Measurements from ENCODE around the gene LEUTX. TPM values are rescaled to one million over a fixed set of nuclear protein-coding genes. Genes with fewer than 3 reads are reported as not detected.
"Not testable (repeated sequence)": the region's sequence is repeated elsewhere in the genome, so short reads cannot be mapped to it uniquely, and the experiment has no call there.

The LEUTX gene
- total RNA-seq, 1 experiment from 2014 or later: not detected

GRCh38 chr19:39765091-39766076 is 13.3 kb upstream of the LEUTX start:
- in situ Hi-C loops (cut with HindIII; ENCODE audit: low sequenced_read_pairs): no loop called here

DNA sequence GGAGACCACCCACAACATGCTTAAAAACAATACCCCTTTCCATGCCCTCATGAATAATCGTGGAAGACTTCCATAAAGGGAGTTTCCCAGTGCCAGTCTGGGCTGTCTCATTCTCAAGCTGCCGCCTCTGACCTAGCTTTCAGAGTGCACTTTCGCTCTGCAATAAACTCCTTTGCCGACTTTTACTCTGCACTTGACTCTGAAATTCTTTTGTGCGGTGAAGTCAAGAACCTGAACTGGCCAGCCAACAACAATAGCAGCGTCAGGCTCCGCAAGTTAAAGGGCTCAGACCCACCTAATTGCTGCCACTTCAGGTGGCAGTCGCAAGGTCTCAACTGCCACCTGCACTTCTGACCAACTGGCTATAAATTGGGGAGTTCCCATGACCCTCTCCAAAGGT is 10.3 kb upstream of the LEUTX start:
- DNase-seq (ENCODE audit: low spot score): no peak
- in situ Hi-C loops (cut with HindIII; ENCODE audit: low sequenced_read_pairs): no loop called here

More at GRCh38 chr19:39765091-39766076, 13.3 kb upstream of the LEUTX start:
- DNase-seq (ENCODE audit: low spot score): peak; percentile 22

- in situ Hi-C loops (cut with HindIII; ENCODE audit: low sequenced_read_pairs): no loop called here
Observed at GRCh38 chr19:39768786-39769185, 9.9 kb upstream of the LEUTX start.

GRCh38 chr19:39780894-39781293 is 2.2 kb downstream of the LEUTX start:
- in situ Hi-C loops (cut with HindIII; ENCODE audit: low sequenced_read_pairs): loop anchor here (5.0 to 10.0 kb wide), 2 partner anchors 61 to 164 kb away; no protein-coding TSS in a partner anchor

More at GRCh38 chr19:39768786-39769185, 9.9 kb upstream of the LEUTX start:
- DNase-seq (ENCODE audit: low spot score): no peak

DNA sequence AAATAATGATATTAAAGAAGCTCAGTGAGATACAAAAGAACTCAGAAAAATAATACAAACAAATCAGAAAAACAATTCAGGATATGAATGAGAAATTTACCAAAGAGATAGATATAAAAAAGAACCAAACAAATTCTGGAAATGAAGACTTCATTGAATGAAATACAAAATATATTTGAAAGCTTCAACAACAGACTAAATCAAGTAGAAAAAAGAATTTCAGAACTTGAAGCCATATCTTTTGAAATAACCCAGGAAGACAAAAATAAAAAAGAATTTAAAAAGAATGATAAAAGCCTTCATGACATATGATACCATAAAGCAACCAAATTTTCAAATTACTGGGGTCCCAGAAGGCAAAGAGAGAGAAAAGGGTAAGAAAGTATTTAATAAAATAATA is 9.6 kb downstream of the LEUTX start:
- no peak for DNase-seq (ENCODE audit: low spot score)
- in situ Hi-C loops (cut with HindIII; ENCODE audit: low sequenced_read_pairs): loop anchor here (10.0 kb wide), 1 partner anchor 157 kb away; no protein-coding TSS in a partner anchor

More at GRCh38 chr19:39780894-39781293, 2.2 kb downstream of the LEUTX start:
- no peak for DNase-seq (ENCODE audit: low spot score)

GRCh38 chr19:39792999-39793546 is 14.4 kb downstream of the LEUTX start:
- in situ Hi-C loops (cut with HindIII; ENCODE audit: low sequenced_read_pairs): no loop called here
- DNase-seq (ENCODE audit: low spot score): peak; percentile 45

GRCh38 chr19:39795001-39795400 is 16.3 kb downstream of the LEUTX start:
- in situ Hi-C loops (cut with HindIII; ENCODE audit: low sequenced_read_pairs): no loop called here
- DNase-seq (ENCODE audit: low spot score): no peak

DNA sequence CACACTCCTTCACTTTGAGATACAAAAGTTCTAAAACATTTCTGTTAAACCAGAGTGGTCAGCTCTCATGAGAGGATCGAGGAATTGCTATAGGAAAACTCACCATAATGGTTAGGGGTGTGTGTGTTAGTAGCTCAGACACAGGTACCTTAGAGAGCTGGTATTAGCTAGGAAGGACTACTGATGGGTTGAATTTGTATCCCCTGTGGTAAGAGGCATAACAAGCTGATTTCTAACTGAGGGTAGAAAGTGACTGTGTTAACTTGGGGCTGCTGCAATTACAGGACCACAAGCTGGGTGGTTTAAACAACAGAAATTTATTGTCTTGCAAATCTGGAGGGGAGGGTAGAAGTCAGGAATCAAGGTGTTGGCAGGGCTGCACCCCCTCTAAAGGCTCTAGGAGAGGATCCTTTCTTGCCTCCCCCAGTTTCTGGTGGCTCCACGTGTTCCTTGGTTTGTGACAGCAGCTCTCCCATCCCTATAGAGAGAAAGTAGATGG is 17.4 kb downstream of the LEUTX start:
- DNase-seq (ENCODE audit: low spot score): no peak
- in situ Hi-C loops (cut with HindIII; ENCODE audit: low sequenced_read_pairs): no loop called here

DNA sequence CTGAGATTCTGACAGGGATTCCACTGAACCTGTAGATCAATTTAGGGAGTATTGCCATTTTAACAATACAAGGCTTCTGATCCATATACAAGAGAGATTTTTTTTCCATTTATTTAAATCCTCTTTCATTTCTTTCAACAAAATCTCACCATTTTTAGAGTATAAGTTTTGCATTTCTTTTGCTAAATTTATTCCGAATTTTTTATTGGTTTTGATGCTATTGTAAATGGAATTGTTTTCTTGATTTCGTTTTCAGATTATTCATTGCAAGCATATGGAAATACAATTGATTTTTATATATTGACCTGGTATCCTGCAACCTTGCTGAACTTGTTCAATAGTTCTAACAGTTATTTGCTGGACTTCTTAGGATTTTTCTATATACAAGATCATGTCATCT is 18.4 kb downstream of the LEUTX start:
- in situ Hi-C loops (cut with HindIII; ENCODE audit: low sequenced_read_pairs): no loop called here
- DNase-seq (ENCODE audit: low spot score): no peak

DNA sequence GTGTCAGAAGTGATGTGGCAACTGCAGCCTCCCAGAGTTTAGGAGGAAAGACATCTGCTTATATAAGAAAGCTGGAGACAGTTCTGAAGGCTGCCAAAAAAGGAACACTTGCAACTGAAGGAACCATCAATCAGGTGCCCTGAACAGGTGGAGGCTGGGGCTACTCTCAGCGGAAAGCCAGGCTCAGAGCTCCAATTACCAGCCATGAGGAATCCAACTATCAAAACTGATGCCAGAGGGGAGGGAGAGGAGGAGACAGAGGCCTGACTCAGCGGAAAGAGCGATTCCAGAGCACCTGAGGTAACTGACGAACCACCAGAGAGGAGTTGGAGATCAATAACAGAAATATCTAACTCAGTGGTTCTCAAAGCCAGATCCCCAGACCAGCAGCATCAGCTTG is 24.3 kb downstream of the LEUTX start:
- in situ Hi-C loops (cut with HindIII; ENCODE audit: low sequenced_read_pairs): no loop called here
- no peak for DNase-seq (ENCODE audit: low spot score)

- in situ Hi-C loops (cut with HindIII; ENCODE audit: low sequenced_read_pairs): no loop called here
- DNase-seq (ENCODE audit: low spot score): no peak
Observed at GRCh38 chr19:39805104-39805503, 26.4 kb downstream of the LEUTX start.

DNA sequence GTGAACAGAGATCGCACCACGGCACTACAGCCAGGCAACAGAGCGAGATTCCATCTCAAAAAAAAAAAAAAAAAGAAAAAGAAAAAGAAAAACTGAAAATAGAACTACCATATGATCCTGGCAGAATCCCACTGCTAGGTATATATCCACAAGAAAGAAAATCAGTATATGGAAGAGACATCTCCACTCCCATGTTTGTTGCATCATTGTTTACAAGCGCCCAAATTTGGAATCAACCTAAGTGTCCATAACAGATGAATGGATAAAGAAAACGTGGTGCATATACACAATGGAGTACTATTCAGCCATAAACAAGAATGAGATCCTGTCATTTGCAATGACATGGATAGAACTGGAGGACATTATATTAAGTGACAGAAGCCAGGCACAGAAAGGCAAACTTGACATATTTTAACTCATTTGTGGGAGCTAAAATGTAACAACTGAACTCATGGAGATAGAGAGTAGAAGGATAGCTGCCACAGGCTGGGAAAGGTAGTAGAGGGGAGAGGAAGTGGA is 29.3 kb downstream of the LEUTX start:
- in situ Hi-C loops (cut with HindIII; ENCODE audit: low sequenced_read_pairs): no loop called here
- no peak for DNase-seq (ENCODE audit: low spot score)

- in situ Hi-C loops (cut with HindIII; ENCODE audit: low sequenced_read_pairs); DNase-seq (ENCODE audit: low spot score): not testable (repeated sequence)
Observed at GRCh38 chr19:39808688-39809087, 30.0 kb downstream of the LEUTX start.

- no peak for DNase-seq (ENCODE audit: low spot score)
- in situ Hi-C loops (cut with HindIII; ENCODE audit: low sequenced_read_pairs): no loop called here
Observed at GRCh38 chr19:39809368-39809767, 30.7 kb downstream of the LEUTX start.

- in situ Hi-C loops (cut with HindIII; ENCODE audit: low sequenced_read_pairs): no loop called here
- no peak for DNase-seq (ENCODE audit: low spot score)
Observed at GRCh38 chr19:39810424-39810823, 31.8 kb downstream of the LEUTX start.

DNA sequence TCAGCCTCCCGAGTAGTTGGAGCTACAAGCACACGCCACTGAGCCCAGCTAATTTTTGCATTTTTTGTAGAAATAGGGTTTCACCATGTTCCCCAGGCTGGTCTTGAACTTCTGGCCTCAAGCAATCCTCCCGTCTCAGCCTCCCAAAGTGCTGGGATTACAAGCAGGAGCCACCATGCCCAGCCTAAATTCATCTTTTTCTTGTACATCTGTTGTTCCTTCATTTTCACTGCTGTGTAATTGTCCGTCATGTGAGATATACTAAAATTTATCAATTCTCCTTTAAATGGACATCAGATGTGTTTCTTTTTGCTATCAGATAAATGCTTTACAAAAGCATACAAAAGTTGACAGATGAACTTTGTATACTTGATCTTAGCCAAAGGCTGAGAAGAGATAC is 32.4 kb downstream of the LEUTX start:
- DNase-seq (ENCODE audit: low spot score): no peak
- in situ Hi-C loops (cut with HindIII; ENCODE audit: low sequenced_read_pairs): no loop called here

DNA sequence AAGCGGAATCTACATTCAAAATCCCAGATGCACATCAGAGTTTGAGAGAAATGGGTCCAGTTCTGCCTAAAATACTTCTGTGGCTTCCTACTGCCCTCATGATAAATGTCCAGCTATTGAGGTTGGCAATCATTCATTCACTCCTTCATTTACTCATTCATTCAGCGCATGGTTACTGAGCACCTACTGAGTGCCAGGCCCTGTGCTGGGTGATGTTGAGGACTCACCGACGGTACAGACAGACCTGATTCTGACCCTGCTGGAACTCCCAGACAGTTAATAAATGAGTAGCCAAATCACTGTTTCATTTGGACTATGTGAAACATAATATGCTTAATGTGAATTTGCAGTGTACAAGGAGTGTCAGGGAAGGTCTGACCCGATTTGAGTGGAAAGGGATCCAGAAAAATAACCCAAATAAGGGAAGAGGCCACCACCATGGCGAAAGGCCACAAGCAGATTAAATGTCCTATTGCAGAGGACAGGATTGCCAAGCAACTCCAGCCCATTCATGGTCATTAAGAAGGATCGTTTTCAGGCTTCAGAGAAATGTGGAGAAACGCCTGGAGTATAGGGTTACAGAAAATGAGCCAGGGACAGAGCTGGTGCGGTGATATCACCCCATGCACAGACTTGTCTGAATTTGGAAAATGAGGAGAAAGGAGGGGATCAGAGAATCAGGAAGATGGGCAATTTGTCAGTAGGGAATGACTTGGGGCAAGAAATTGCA is 34.8 kb downstream of the LEUTX start:
- DNase-seq (ENCODE audit: low spot score): no peak
- in situ Hi-C loops (cut with HindIII; ENCODE audit: low sequenced_read_pairs): no loop called here

- in situ Hi-C loops (cut with HindIII; ENCODE audit: low sequenced_read_pairs); DNase-seq (ENCODE audit: low spot score): not testable (repeated sequence)
Observed at GRCh38 chr19:39814111-39814510, 35.5 kb downstream of the LEUTX start.

DNA sequence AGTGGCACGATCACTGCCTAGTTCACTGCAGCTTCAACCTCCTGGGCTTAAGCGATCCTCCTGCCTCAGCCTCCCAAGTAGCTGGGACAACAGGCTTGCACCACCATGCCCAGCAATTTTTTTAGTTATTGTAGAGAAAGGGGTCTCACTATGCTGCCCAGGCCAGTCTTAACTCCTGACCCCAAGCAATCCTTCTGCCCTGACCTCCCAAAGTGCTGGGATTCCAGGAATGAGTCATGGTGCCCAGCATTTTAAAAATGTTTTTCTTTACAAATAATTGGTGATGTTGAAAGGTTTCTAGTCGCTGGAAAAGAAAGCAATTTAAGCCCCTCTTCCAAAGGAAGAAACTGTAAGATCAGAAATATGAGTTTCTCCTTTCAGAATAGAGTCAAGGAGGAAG is 35.9 kb downstream of the LEUTX start:
- in situ Hi-C loops (cut with HindIII; ENCODE audit: low sequenced_read_pairs): no loop called here

More for the DNA sequence above, 35.9 kb downstream of the LEUTX start:
- DNase-seq (ENCODE audit: low spot score): no peak

Measured in G401 (cell line).